ENCODE data around the gene KRT16. TPM values are rescaled to one million over a fixed set of nuclear protein-coding genes. Genes with fewer than 3 reads are reported as not detected.

Gene KRT16
- total RNA-seq, 1 donor from 2014 or later = 0.79 TPM

- no peaks in the 10 kb centered on the region for H4K20me1 ChIP-seq (ENCODE audit: insufficient read depth, low read length)
- TF ChIP-seq CTCF (IDR thresholded peaks at IDR 0.05; ENCODE audit: insufficient read depth, low read depth, low read length) (no peak), EZH2 (IDR thresholded peaks at IDR 0.05; ENCODE audit: insufficient read depth, low read length) (no peak)
- Mint-ChIP-seq H3K4me3 (ENCODE audit: unreplicated experiment) (no peak overlapping the region), H3K9me3 (ENCODE audit: unreplicated experiment) (no peaks in the 10 kb centered on the region), H3K36me3 (ENCODE audit: low read depth, unreplicated experiment) (no peaks in the 10 kb centered on the region), H3K4me1 (ENCODE audit: low read depth, unreplicated experiment) (peaks cover 4% of the 10 kb centered on the region), H3K27me3 (ENCODE audit: low read depth, unreplicated experiment) (peaks cover 13% of the 10 kb centered on the region), H3K27ac (ENCODE audit: unreplicated experiment) (no peak overlapping the region)
- H3K9ac ChIP-seq (ENCODE audit: low read length) = no peak overlapping the region
- H3K27ac ChIP-seq (ENCODE audit: low read depth, low read length) = no peak overlapping the region
- no peak overlapping the region for H3K4me2 ChIP-seq (ENCODE audit: low read length)
- no peaks in the 10 kb centered on the region for H3K27me3 ChIP-seq (ENCODE audit: insufficient read depth, low read length)
- no peaks in the 10 kb centered on the region for H3K79me2 ChIP-seq (ENCODE audit: insufficient read depth, low read length)
- no peak overlapping the region for H2AFZ ChIP-seq (ENCODE audit: low read depth, low read length)
- no peaks in the 10 kb centered on the region for H3K4me1 ChIP-seq (ENCODE audit: insufficient read depth, low read length)
- DNase-seq (ENCODE audit: low read depth) = no peak
- FAIRE-seq = no peak
- H3K4me3 ChIP-seq (ENCODE audit: insufficient read depth, low read depth, low read length) = no peak overlapping the region
- H3K36me3 ChIP-seq (ENCODE audit: insufficient read depth, low read length) = no peaks in the 10 kb centered on the region
- H3K9me3 ChIP-seq (ENCODE audit: insufficient read depth, low read depth, low read length) = no peaks in the 10 kb centered on the region
These were observed 46.3 kb upstream of the KRT16 start for GRCh38 chr17:41658846-41659245.

- Histone ChIP-seq H3K9me3 (ENCODE audit: insufficient read depth, low read depth, low read length) (no peaks in the 10 kb centered on the region), H3K9ac (ENCODE audit: low read length) (no peak overlapping the region), H3K4me3 (ENCODE audit: insufficient read depth, low read depth, low read length) (no peak overlapping the region), H2AFZ (ENCODE audit: low read depth, low read length) (no peak overlapping the region), H3K27ac (ENCODE audit: low read depth, low read length) (no peak overlapping the region), H3K27me3 (ENCODE audit: insufficient read depth, low read length) (no peaks in the 10 kb centered on the region), H3K4me2 (ENCODE audit: low read length) (no peak overlapping the region), H3K4me1 (ENCODE audit: insufficient read depth, low read length) (no peaks in the 10 kb centered on the region), H4K20me1 (ENCODE audit: insufficient read depth, low read length) (no peaks in the 10 kb centered on the region), H3K36me3 (ENCODE audit: insufficient read depth, low read length) (no peaks in the 10 kb centered on the region), H3K79me2 (ENCODE audit: insufficient read depth, low read length) (no peaks in the 10 kb centered on the region)
- no peak for DNase-seq (ENCODE audit: low read depth)
- Mint-ChIP-seq H3K4me3 (ENCODE audit: unreplicated experiment) (no peak overlapping the region), H3K36me3 (ENCODE audit: low read depth, unreplicated experiment) (no peaks in the 10 kb centered on the region), H3K9me3 (ENCODE audit: unreplicated experiment) (no peaks in the 10 kb centered on the region), H3K27ac (ENCODE audit: unreplicated experiment) (no peak overlapping the region), H3K4me1 (ENCODE audit: low read depth, unreplicated experiment) (peaks cover 2% of the 10 kb centered on the region), H3K27me3 (ENCODE audit: low read depth, unreplicated experiment) (peaks cover 6% of the 10 kb centered on the region)
- no peak for FAIRE-seq
- TF ChIP-seq CTCF (IDR thresholded peaks at IDR 0.05; ENCODE audit: insufficient read depth, low read depth, low read length) (no peak), EZH2 (IDR thresholded peaks at IDR 0.05; ENCODE audit: insufficient read depth, low read length) (no peak)
These were observed 45.4 kb upstream of the KRT16 start for GRCh38 chr17:41657936-41658335.

GRCh38 chr17:41657176-41657754 lies 44.7 kb upstream of the KRT16 start:
- Histone ChIP-seq H3K4me3 (ENCODE audit: insufficient read depth, low read depth, low read length) (no peak overlapping the region), H3K27ac (ENCODE audit: low read depth, low read length) (no peak overlapping the region), H3K79me2 (ENCODE audit: insufficient read depth, low read length) (no peaks in the 10 kb centered on the region), H3K36me3 (ENCODE audit: insufficient read depth, low read length) (no peaks in the 10 kb centered on the region), H2AFZ (ENCODE audit: low read depth, low read length) (no peak overlapping the region), H3K9me3 (ENCODE audit: insufficient read depth, low read depth, low read length) (no peaks in the 10 kb centered on the region), H3K27me3 (ENCODE audit: insufficient read depth, low read length) (no peaks in the 10 kb centered on the region), H4K20me1 (ENCODE audit: insufficient read depth, low read length) (no peaks in the 10 kb centered on the region), H3K4me1 (ENCODE audit: insufficient read depth, low read length) (no peaks in the 10 kb centered on the region), H3K4me2 (ENCODE audit: low read length) (no peak overlapping the region), H3K9ac (ENCODE audit: low read length) (no peak overlapping the region)
- H3K36me3 Mint-ChIP-seq (ENCODE audit: low read depth, unreplicated experiment) = no peaks in the 10 kb centered on the region
- TF ChIP-seq CTCF (IDR thresholded peaks at IDR 0.05; ENCODE audit: insufficient read depth, low read depth, low read length) (no peak), EZH2 (IDR thresholded peaks at IDR 0.05; ENCODE audit: insufficient read depth, low read length) (no peak)
- no peak for DNase-seq (ENCODE audit: low read depth)
- peaks cover 6% of the 10 kb centered on the region for H3K27me3 Mint-ChIP-seq (ENCODE audit: low read depth, unreplicated experiment)
- no peak overlapping the region for H3K27ac Mint-ChIP-seq (ENCODE audit: unreplicated experiment)
- peaks cover 2% of the 10 kb centered on the region for H3K4me1 Mint-ChIP-seq (ENCODE audit: low read depth, unreplicated experiment)
- peak overlapping the region; percentile 60 for H3K4me3 Mint-ChIP-seq (ENCODE audit: unreplicated experiment)
- FAIRE-seq = no peak
- H3K9me3 Mint-ChIP-seq (ENCODE audit: unreplicated experiment) = no peaks in the 10 kb centered on the region
